OCI-LY3 (cell line): ENCODE results near the gene NCDN.

Source experiments
- CTCF ChIP-seq: fragments of 200-600, 300-600 bp; sonication (generic); IDR thresholded peaks from 2 replicates; pipeline ENCODE4 v1.5.1; 2014; ENCODE audit warnings: antibody characterized with exemption, low read length, low read depth
- EZH2phosphoT487 ChIP-seq: fragments of 200-600 bp; shearing (Covaris generic); IDR thresholded peaks from 2 replicates; pipeline ENCODE4 v1.6.1; 2018; ENCODE audit warnings: antibody characterized with exemption, mixed run types, low read depth

DNA sequence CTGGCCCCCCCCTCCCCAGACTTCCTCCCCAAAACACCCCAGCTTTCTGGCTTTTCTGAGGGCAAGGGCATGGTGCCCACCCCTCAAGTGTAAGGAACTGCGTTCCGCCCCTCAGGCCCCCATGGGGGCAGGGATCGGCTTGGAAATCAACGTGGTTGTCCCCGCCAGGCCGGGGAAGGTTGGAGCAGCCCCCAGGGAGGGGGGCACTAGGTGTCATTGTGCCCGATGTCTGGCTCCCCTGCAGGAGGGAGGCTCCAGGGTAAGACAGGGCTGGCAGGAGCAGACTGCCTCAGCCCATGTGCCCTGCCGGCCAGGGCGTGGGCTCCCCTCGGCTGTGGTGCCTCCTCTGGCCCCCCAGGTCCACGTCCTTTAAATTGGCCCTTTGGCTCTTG is 8.1 kb downstream of the NCDN start:
- TF ChIP-seq CTCF: no peak
- no peak for TF ChIP-seq EZH2phosphoT487
